Measurements from ENCODE around the gene TSPEAR. TPM values are rescaled to one million over a fixed set of nuclear protein-coding genes. Genes with fewer than 3 reads are reported as not detected.
A peak's percentile ranks its signal among the peaks of the same experiment; 100 is the strongest.

The TSPEAR gene
- total and polyA plus RNA-seq, 2 of the 13 experiments (the other 11 are each of a cell fraction or from before 2014, with no cell fraction given) = 0.07 to 0.32 TPM

DNA sequence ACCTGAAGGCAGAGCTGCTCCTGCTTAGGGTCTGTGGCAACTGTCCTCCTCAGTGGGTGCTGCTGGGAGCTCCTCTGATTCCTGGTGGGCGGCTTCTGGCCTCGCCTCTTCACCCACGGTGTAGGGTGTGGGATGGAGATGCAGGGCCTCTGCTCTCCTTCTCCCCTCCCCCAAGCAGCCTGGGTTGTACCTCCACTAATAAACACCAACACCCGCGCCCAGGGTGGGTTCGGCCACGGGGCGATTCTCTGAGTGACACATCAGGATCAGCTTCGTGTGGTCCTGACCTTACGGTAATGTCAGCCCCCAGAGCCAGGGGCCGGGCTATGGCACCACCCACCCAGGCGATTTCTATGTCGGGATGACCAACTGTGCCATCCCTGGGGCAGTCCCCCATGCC is 195.0 kb downstream of the TSPEAR start:
- no peak overlapping the region for H3K4me3 ChIP-seq (replicated peaks in 1 of 3; ENCODE audit: insufficient read depth in 1 of 3, low read depth in 2 of 3, low read length in 3 of 3)
- in situ Hi-C loops (cut with HindIII; ENCODE audit: extremely low pct_ligation_motif_present, low pct_unique_long_range_greater_than_20kb) = no loop called here

More for the DNA sequence above, 195.0 kb downstream of the TSPEAR start:
- TF ChIP-seq SP140L (CRISPR knock-in tag; IDR thresholded peaks at IDR 0.05; ENCODE audit: borderline replicate concordance) = no peak
- TF ChIP-seq ZNF747 (CRISPR knock-in tag; IDR thresholded peaks at IDR 0.05; ENCODE audit: borderline replicate concordance) = no peak
- TF ChIP-seq ZNF800 (CRISPR knock-in tag; IDR thresholded peaks at IDR 0.05) = no peak
- no peak for TF ChIP-seq ZNF138 (CRISPR knock-in tag; IDR thresholded peaks at IDR 0.05; ENCODE audit: low read depth)
- no peak for TF ChIP-seq TCF12 (IDR thresholded peaks at IDR 0.05)
- TF ChIP-seq TCF12 (CRISPR knock-in tag; IDR thresholded peaks at IDR 0.05) = no peak
- no peak for TF ChIP-seq ZNF792 (CRISPR knock-in tag; IDR thresholded peaks at IDR 0.05)
- no peak for TF ChIP-seq ZNF704 (CRISPR knock-in tag; IDR thresholded peaks at IDR 0.05; ENCODE audit: borderline replicate concordance)
- TF ChIP-seq, protein P1, sequence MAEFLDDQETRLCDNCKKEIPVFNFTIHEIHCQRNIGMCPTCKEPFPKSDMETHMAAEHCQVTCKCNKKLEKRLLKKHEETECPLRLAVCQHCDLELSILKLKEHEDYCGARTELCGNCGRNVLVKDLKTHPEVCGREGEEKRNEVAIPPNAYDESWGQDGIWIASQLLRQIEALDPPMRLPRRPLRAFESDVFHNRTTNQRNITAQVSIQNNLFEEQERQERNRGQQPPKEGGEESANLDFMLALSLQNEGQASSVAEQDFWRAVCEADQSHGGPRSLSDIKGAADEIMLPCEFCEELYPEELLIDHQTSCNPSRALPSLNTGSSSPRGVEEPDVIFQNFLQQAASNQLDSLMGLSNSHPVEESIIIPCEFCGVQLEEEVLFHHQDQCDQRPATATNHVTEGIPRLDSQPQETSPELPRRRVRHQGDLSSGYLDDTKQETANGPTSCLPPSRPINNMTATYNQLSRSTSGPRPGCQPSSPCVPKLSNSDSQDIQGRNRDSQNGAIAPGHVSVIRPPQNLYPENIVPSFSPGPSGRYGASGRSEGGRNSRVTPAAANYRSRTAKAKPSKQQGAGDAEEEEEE (CRISPR knock-in tag; IDR thresholded peaks at IDR 0.05; ENCODE audit: borderline replicate concordance) = no peak
- peak; percentile 17 for TF ChIP-seq AGO1 (IDR thresholded peaks at IDR 0.05; ENCODE audit: low read depth, low read length, poor library complexity, severe bottlenecking)
- TF ChIP-seq, protein P2, sequence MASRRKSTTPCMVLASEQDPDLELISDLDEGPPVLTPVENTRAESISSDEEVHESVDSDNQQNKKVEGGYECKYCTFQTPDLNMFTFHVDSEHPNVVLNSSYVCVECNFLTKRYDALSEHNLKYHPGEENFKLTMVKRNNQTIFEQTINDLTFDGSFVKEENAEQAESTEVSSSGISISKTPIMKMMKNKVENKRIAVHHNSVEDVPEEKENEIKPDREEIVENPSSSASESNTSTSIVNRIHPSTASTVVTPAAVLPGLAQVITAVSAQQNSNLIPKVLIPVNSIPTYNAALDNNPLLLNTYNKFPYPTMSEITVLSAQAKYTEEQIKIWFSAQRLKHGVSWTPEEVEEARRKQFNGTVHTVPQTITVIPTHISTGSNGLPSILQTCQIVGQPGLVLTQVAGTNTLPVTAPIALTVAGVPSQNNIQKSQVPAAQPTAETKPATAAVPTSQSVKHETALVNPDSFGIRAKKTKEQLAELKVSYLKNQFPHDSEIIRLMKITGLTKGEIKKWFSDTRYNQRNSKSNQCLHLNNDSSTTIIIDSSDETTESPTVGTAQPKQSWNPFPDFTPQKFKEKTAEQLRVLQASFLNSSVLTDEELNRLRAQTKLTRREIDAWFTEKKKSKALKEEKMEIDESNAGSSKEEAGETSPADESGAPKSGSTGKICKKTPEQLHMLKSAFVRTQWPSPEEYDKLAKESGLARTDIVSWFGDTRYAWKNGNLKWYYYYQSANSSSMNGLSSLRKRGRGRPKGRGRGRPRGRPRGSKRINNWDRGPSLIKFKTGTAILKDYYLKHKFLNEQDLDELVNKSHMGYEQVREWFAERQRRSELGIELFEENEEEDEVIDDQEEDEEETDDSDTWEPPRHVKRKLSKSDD (CRISPR knock-in tag; IDR thresholded peaks at IDR 0.05; ENCODE audit: low read depth) = no peak
- peak; percentile 80 for TF ChIP-seq AGO2 (optimal IDR thresholded peaks at IDR 0.05; ENCODE audit: low read depth, low read length)
- TF ChIP-seq HNRNPL (IDR thresholded peaks at IDR 0.05; ENCODE audit: low read depth, low read length) = 0 out of 2 replicates have a peak, but pooled peaks have one; percentile 35
- TF ChIP-seq ZNF891 (CRISPR knock-in tag; IDR thresholded peaks at IDR 0.05) = no peak
- intact Hi-C loops (cut with micrococcal nuclease; ENCODE audit: unreplicated experiment) = no loop called here
- BruUV-seq (replicated peaks) = no TSS peak
- no peaks in the 10 kb centered on the region for H4K20me1 ChIP-seq (ENCODE audit: insufficient read depth, low read length)
- DNase-seq (ENCODE audit: low spot score) = no peak
- ATAC-seq = no peak
- no peaks in the 10 kb centered on the region for H3K79me2 ChIP-seq (ENCODE audit: insufficient read depth, low read length)
- H3K27ac ChIP-seq (ENCODE audit: extremely low read length, insufficient read depth, low read length) = no peak overlapping the region
- H3K27me3 ChIP-seq (ENCODE audit: control insufficient read depth in 1 of 2, insufficient read depth in 2 of 2, low read length in 2 of 2) = no peaks in the 10 kb centered on the region
- ChIA-PET POLR2A (interaction anchor here (1.3 to 3.8 kb wide), 4 partner anchors 10 to 357 kb away, joined by 4 to 49 read pairs (median 7); partner anchors contain the start of gene PTTG1IP), CTCF (ENCODE audit: low intra/inter-chr PET ratio, low total read pairs) (no interaction called here)
- H3K9me3 ChIP-seq (ENCODE audit: low read length) = no peaks in the 10 kb centered on the region
- WGBS (ENCODE audit: low lambda C conversion rate) = 100% methylated on average over 1 of the region's 13 CpGs
- FAIRE-seq = no peak
- H2AFZ ChIP-seq (ENCODE audit: low read length) = no peak overlapping the region
- no peak overlapping the region for H3K9ac ChIP-seq (ENCODE audit: insufficient read depth, low read depth, low read length)
- H3K4me2 ChIP-seq (ENCODE audit: low read depth, low read length) = no peak overlapping the region
- H3K4me1 ChIP-seq (ENCODE audit: insufficient read depth, low read length) = peaks cover 47% of the 10 kb centered on the region
- peaks cover 2 to 3% of the 10 kb centered on the region in 2 experiments; a peak in 3 of 5 replicates for H3K36me3 ChIP-seq (replicated peaks in 1 of 2; ENCODE audit: control insufficient read depth in 1 of 2, insufficient read depth in 2 of 2, low read length in 2 of 2)
